DOHH2 (cell line): ENCODE measurements around the gene TBC1D22A.

Source experiments
- H3F3A ChIP-seq: fragments of 200-600 bp; sonication (generic), shearing (Covaris generic); 2 replicates; pipeline ENCODE4 v1.6.0; 2016; ENCODE audit warnings: antibody characterized with exemption, mild to moderate bottlenecking; ENCODE audit not compliant: control insufficient read depth, insufficient read depth
- H3K27ac ChIP-seq: fragments of 200-600 bp; sonication (generic); 2 replicates; pipeline ENCODE4 v1.5.1; 2014; ENCODE audit warnings: low read depth, mild to moderate bottlenecking, low read length, moderate library complexity
- H3K27me3 ChIP-seq: fragments of 200-600 bp; sonication (generic); 2 replicates; pipeline ENCODE4 v1.6.1; 2014; ENCODE audit warnings: mild to moderate bottlenecking, low read length, mixed read lengths; ENCODE audit not compliant: control insufficient read depth
- H3K36me3 ChIP-seq: fragments of 200-600 bp; sonication (generic); 2 replicates; pipeline ENCODE4 v1.6.1; 2014; ENCODE audit warnings: mild to moderate bottlenecking, low read length, moderate library complexity, mixed read lengths; ENCODE audit not compliant: control insufficient read depth
- H3K4me1 ChIP-seq: fragments of 200-600 bp; sonication (generic); 2 replicates; pipeline ENCODE4 v1.6.1; 2014; ENCODE audit warnings: mild to moderate bottlenecking, low read length, mixed read lengths; ENCODE audit not compliant: control insufficient read depth
- H3K4me2 ChIP-seq: fragments of 200-600 bp; sonication (generic); 2 replicates; pipeline ENCODE4 v1.6.0; 2014; ENCODE audit warnings: mild to moderate bottlenecking, low read length, moderate library complexity
- H3K4me3 ChIP-seq: fragments of 200-600 bp; sonication (generic); 2 replicates; pipeline ENCODE4 v1.5.1; 2014; ENCODE audit warnings: mild to moderate bottlenecking, low read length, mixed read lengths
- H3K79me2 ChIP-seq: fragments of 200-600 bp; sonication (generic); 2 replicates; pipeline ENCODE4 v1.6.1; 2014; ENCODE audit warnings: mild to moderate bottlenecking, low read length, mixed read lengths; ENCODE audit not compliant: control insufficient read depth
- H3K9me2 ChIP-seq: fragments of 200-600 bp; sonication (generic); replicated peaks from 2 replicates; pipeline ENCODE4 v1.6.1; 2014; ENCODE audit warnings: mild to moderate bottlenecking, low read length, mixed read lengths; ENCODE audit not compliant: control insufficient read depth
- H3K9me3 ChIP-seq: fragments of 200-600 bp; sonication (generic); 2 replicates; pipeline ENCODE4 v1.6.1; 2014; ENCODE audit warnings: antibody characterized with exemption, low read length, mixed read lengths; ENCODE audit not compliant: control insufficient read depth, insufficient read depth
- H4K20me1 ChIP-seq: fragments of 200-600 bp; sonication (generic); 2 replicates; pipeline ENCODE4 v1.6.0; 2014; ENCODE audit warnings: low read depth, mild to moderate bottlenecking, antibody characterized with exemption, low read length, moderate library complexity; ENCODE audit not compliant: control insufficient read depth, insufficient read depth
- CTCF ChIP-seq: fragments of 200-600 bp; sonication (generic); IDR thresholded peaks from one replicate; pipeline ENCODE4 v1.5.1; 2014; ENCODE audit warnings: antibody characterized with exemption, mild to moderate bottlenecking, low read depth, low read length; ENCODE audit not compliant: poor library complexity, severe bottlenecking
- EZH2phosphoT487 ChIP-seq: fragments of 200-600 bp; sonication (generic); IDR thresholded peaks from 2 replicates; pipeline ENCODE4 v1.6.1; 2017; ENCODE audit warnings: borderline replicate concordance, mild to moderate bottlenecking, antibody characterized with exemption, low read length, moderate library complexity, mixed read lengths

TBC1D22A gene

GRCh38 chr22:46911346-46911745, 148.9 kb downstream of the TBC1D22A start:
- H3K4me1 ChIP-seq, result no peaks in the 10 kb centered on the region
- no peak overlapping the region for H3K4me3 ChIP-seq
- H3K4me2 ChIP-seq, result no peak overlapping the region
- no peaks in the 10 kb centered on the region for H3K9me3 ChIP-seq
- H3K27me3 ChIP-seq, result no peaks in the 10 kb centered on the region
- H3K9me2 ChIP-seq, result no peaks in the 10 kb centered on the region
- TF ChIP-seq EZH2phosphoT487, result no peak
- TF ChIP-seq CTCF, result no peak
- no peak overlapping the region for H3K27ac ChIP-seq
- peaks cover 66% of the 10 kb centered on the region for H3K36me3 ChIP-seq
- H3K79me2 ChIP-seq, result peaks cover 13% of the 10 kb centered on the region
- no peaks in the 10 kb centered on the region for H3F3A ChIP-seq
- no peaks in the 10 kb centered on the region for H4K20me1 ChIP-seq

- H3K36me3 ChIP-seq, result peaks cover 73% of the 10 kb centered on the region
- H3K27me3 ChIP-seq, result no peaks in the 10 kb centered on the region
- TF ChIP-seq EZH2phosphoT487, result no peak
- no peak for TF ChIP-seq CTCF
- no peaks in the 10 kb centered on the region for H4K20me1 ChIP-seq
- H3F3A ChIP-seq, result no peaks in the 10 kb centered on the region
- no peak overlapping the region for H3K27ac ChIP-seq
- no peaks in the 10 kb centered on the region for H3K4me1 ChIP-seq
- no peak overlapping the region for H3K4me3 ChIP-seq
- H3K9me2 ChIP-seq, result no peaks in the 10 kb centered on the region
- peaks cover 8% of the 10 kb centered on the region for H3K79me2 ChIP-seq
- no peak overlapping the region for H3K4me2 ChIP-seq
- no peaks in the 10 kb centered on the region for H3K9me3 ChIP-seq
Observed at GRCh38 chr22:46913351-46913750, 150.9 kb downstream of the TBC1D22A start.

GRCh38 chr22:46914481-46914880, 152.0 kb downstream of the TBC1D22A start:
- Histone ChIP-seq H3K36me3 (peaks cover 82% of the 10 kb centered on the region), H3K27ac (no peak overlapping the region), H3K79me2 (peaks cover 7% of the 10 kb centered on the region), H3K9me3 (no peaks in the 10 kb centered on the region), H3K27me3 (no peaks in the 10 kb centered on the region), H3K4me1 (no peaks in the 10 kb centered on the region), H3K9me2 (no peaks in the 10 kb centered on the region), H4K20me1 (no peaks in the 10 kb centered on the region), H3F3A (no peaks in the 10 kb centered on the region), H3K4me3 (no peak overlapping the region), H3K4me2 (no peak overlapping the region)
- TF ChIP-seq CTCF, result no peak
- TF ChIP-seq EZH2phosphoT487, result no peak
